HepG2 (cell line): ENCODE results near the gene NEIL3. TPM values are rescaled to one million over a fixed set of nuclear protein-coding genes. Genes with fewer than 3 reads are reported as not detected.
A peak's percentile ranks its signal among the peaks of the same experiment; 100 is the strongest.

Source experiments
- BHLHE40 ChIP-seq: IDR thresholded peaks from 2 replicates; pipeline ENCODE4 v1.6.1; 2011; ENCODE audit warnings: low read length, improper control_type of control experiment
- CTCF ChIP-seq: sonication (generic); formaldehyde crosslinking; IDR thresholded peaks from 2 replicates; pipeline ENCODE4 v1.5.0; 2020; ENCODE audit warnings: mild to moderate bottlenecking, missing genetic modification reagents, moderate library complexity
- HMGXB3 ChIP-seq: sonication (generic); formaldehyde crosslinking; IDR thresholded peaks from 2 replicates; pipeline ENCODE4 v1.4.0; 2020; ENCODE audit warnings: missing genetic modification reagents, borderline replicate concordance
- ZFP91 ChIP-seq: sonication (generic); formaldehyde crosslinking; IDR thresholded peaks from 2 replicates; pipeline ENCODE4 v1.9.0; 2022; ENCODE audit warnings: missing genetic modification reagents, mild to moderate bottlenecking, borderline replicate concordance
- ZNF646 ChIP-seq: sonication (generic); formaldehyde crosslinking; IDR thresholded peaks from 2 replicates; pipeline ENCODE4 v1.9.0; 2021; ENCODE audit warnings: mild to moderate bottlenecking, missing genetic modification reagents
- polyA plus RNA-seq, 8 experiments: library from polyadenylated mRNA; depleted of rRNA in 3 of 8; stranded (reverse) in 7 of 8; unstranded in 1 of 8; fragments of >200 nt; fragmentation: Illumina TruSeq in 4 of 8; extraction: Trizol in 4 of 8; gene quantifications; 2 replicates each; pipeline versions ENCODE4 v1.2.1 to v1.2.3, GENCODE V29; 2011 to 2016; ENCODE audit warnings: low read depth in 4 of 8, missing spikeins in 1 of 8, mixed read lengths in 1 of 8; ENCODE audit not compliant: insufficient read depth in 1 of 8
- total RNA-seq, 5 experiments: library from RNA; depleted of rRNA; stranded (reverse); fragments of >200 nt; fragmentation: Illumina TruSeq; extraction: Trizol; gene quantifications; 2 replicates each; pipeline ENCODE4 v1.2.3, GENCODE V29; 2016; ENCODE audit warnings: low read depth in 1 of 5

The NEIL3 gene
- total and polyA plus RNA-seq, 2 of the 13 experiments (the other 11 are each of a cell fraction or from before 2014, with no cell fraction given) = 3.5 to 8.4 TPM

GRCh38 chr4:177376024-177376423 lies 66.3 kb downstream of the NEIL3 start (continued):
- TF ChIP-seq HMGXB3 (CRISPR knock-in tag) (no peak), BHLHE40 (no peak), CTCF (0 out of 2 replicates have a peak, but pooled peaks have one; percentile 17), ZFP91 (CRISPR knock-in tag) (no peak), ZNF646 (CRISPR knock-in tag) (no peak)
